ENCODE data around the gene PALD1.

GRCh38 chr10:70479626-70480238, 1.2 kb downstream of the PALD1 start:
- TF ChIP-seq CTCF (conservative IDR thresholded peaks at IDR 0.05; ENCODE audit: low read depth in 2 of 2) (0 out of 4 replicates have a peak, but pooled peaks of 1 of the 2 experiments have one; percentile 5), EZH2 (IDR thresholded peaks at IDR 0.05; ENCODE audit: low read depth, unreplicated experiment) (no peak), CREB1 (CRISPR knock-in tag; IDR thresholded peaks at IDR 0.05; ENCODE audit: low read depth) (no peak), POLR2AphosphoS5 (IDR thresholded peaks at IDR 0.05; ENCODE audit: low read depth) (no peak), ZNF331 (CRISPR knock-in tag; IDR thresholded peaks at IDR 0.05; ENCODE audit: low read depth) (no peak), REST (IDR thresholded peaks at IDR 0.05; ENCODE audit: unreplicated experiment) (no peak), NANOG (IDR thresholded peaks at IDR 0.05; ENCODE audit: borderline replicate concordance) (no peak), EZH2phosphoT487 (IDR thresholded peaks at IDR 0.05; ENCODE audit: unreplicated experiment) (no peak), ZNF114 (CRISPR knock-in tag; IDR thresholded peaks at IDR 0.05) (no peak), ETS1 (IDR thresholded peaks at IDR 0.05) (no peak), JUNB (IDR thresholded peaks at IDR 0.05; ENCODE audit: unreplicated experiment) (no peak), STAT1 (IDR thresholded peaks at IDR 0.05; ENCODE audit: unreplicated experiment) (no peak), ZNF462 (CRISPR knock-in tag; IDR thresholded peaks at IDR 0.05) (no peak)
